Measurements from ENCODE around the gene MALRD1.
"Not testable (repeated sequence)": the region's sequence is repeated elsewhere in the genome, so short reads cannot be mapped to it uniquely, and the experiment has no call there.

Gene MALRD1

GRCh38 chr10:19764111-19764510, 715.5 kb downstream of the MALRD1 start:
- DNase-seq (ENCODE audit: low read depth in 1 of 2, low spot score in 1 of 2): no peak

- no peak for DNase-seq (ENCODE audit: low read depth in 1 of 2, low spot score in 1 of 2)
Observed at GRCh38 chr10:19767876-19768275, 719.3 kb downstream of the MALRD1 start.

- not testable (repeated sequence) for DNase-seq (ENCODE audit: low read depth in 1 of 2, low spot score in 1 of 2)
Observed at GRCh38 chr10:19769826-19770225, 721.2 kb downstream of the MALRD1 start.

GRCh38 chr10:19772972-19773371, 724.4 kb downstream of the MALRD1 start:
- no peak for DNase-seq (ENCODE audit: low read depth in 1 of 2, low spot score in 1 of 2)

- DNase-seq (ENCODE audit: low read depth in 1 of 2, low spot score in 1 of 2): no peak
Observed at GRCh38 chr10:19775296-19775695, 726.7 kb downstream of the MALRD1 start.

- no peak for DNase-seq (ENCODE audit: low read depth in 1 of 2, low spot score in 1 of 2)
Observed at GRCh38 chr10:19777806-19778205, 729.2 kb downstream of the MALRD1 start.

GRCh38 chr10:19778996-19779395, 730.4 kb downstream of the MALRD1 start:
- DNase-seq (ENCODE audit: low read depth in 1 of 2, low spot score in 1 of 2): no peak

GRCh38 chr10:19782430-19783089, 734.0 kb downstream of the MALRD1 start:
- no peak for DNase-seq (ENCODE audit: low read depth in 1 of 2, low spot score in 1 of 2)

GRCh38 chr10:19783721-19784120, 735.1 kb downstream of the MALRD1 start:
- no peak for DNase-seq (ENCODE audit: low read depth in 1 of 2, low spot score in 1 of 2)
